A549 (cell line): ENCODE data around the gene CD109. TPM values are rescaled to one million over a fixed set of nuclear protein-coding genes. Genes with fewer than 3 reads are reported as not detected.

Experiments
- ATAC-seq, 2 experiments: fragments of 200-7000 bp in 1 of 2; fragments of >200 bp in 1 of 2; cut with Nextera tagmentation in 1 of 2; cut with Tn5 transposase in 1 of 2; 3 replicates each; pipeline versions ENCODE4 v1.8.0 to v1.9.1; 2018 to 2020; ENCODE audit warnings: mild to moderate bottlenecking in 1 of 2, moderate library complexity in 1 of 2
- CTCF ChIA-PET: fragments of 300-600 bp; sonication (Branson Sonifier 250); formaldehyde crosslinking; extraction: SDS; loops from one replicate; lab custom pipeline; 2021; ENCODE audit warnings: antibody characterized with exemption, inconsistent platforms; lab: Yijun Ruan, JAX
- POLR2A ChIA-PET: fragments of 350-600 bp; formaldehyde crosslinking; extraction: SDS; loops from one replicate; lab custom pipeline; 2021; ENCODE audit warnings: antibody characterized with exemption, inconsistent platforms; lab: Yijun Ruan, JAX
- DNase-seq, 2 experiments: peaks; one replicate each; pipeline versions ENCODE4 v3.0.0 to v3.0.0-alpha.2; 2011 to 2016; ENCODE audit warnings: low read depth in 1 of 2, low spot score in 1 of 2
- FAIRE-seq: peaks from 2 replicates; lab custom pipeline; 2011; peaks lifted over from hg19 to GRCh38; lab: Jason Lieb, UNC
- H3K27ac ChIP-seq, 2 experiments: fragments of >200 bp; sonication (Bioruptor Twin); formaldehyde crosslinking; 3 replicates each; pipeline ENCODE4 v1.5.1; 2016 to 2017
- H3K4me1 ChIP-seq: fragments of >200 bp; sonication (Bioruptor Twin); formaldehyde crosslinking; 3 replicates; pipeline ENCODE4 v1.6.1; 2016
- H3K4me2 ChIP-seq: fragments of >200 bp; sonication (Bioruptor Twin); formaldehyde crosslinking; 3 replicates; pipeline ENCODE4 v1.6.1; 2016
- H3K4me3 ChIP-seq: fragments of >200 bp; sonication (Bioruptor Twin); formaldehyde crosslinking; 3 replicates; pipeline ENCODE4 v1.5.1; 2016
- H3K9me3 ChIP-seq: fragments of >200 bp; sonication (Bioruptor Twin); formaldehyde crosslinking; 3 replicates; pipeline ENCODE4 v1.6.1; 2016
- CBX8 ChIP-seq: fragments of 200-600 bp; sonication (generic); IDR thresholded peaks from 2 replicates; pipeline ENCODE4 v1.6.1; 2016
- CEBPB ChIP-seq, 2 experiments: fragments of >200 bp in 1 of 2; sonication (Bioruptor Twin) in 1 of 2; formaldehyde crosslinking in 1 of 2; IDR thresholded peaks; 2 replicates each; pipeline ENCODE4 v1.6.1; 2012 to 2016
- EP300 ChIP-seq, 2 experiments: fragments of >200 bp; sonication (Bioruptor Twin); formaldehyde crosslinking; IDR thresholded peaks; 2 replicates in 1 of 2; 3 replicates in 1 of 2; pipeline ENCODE4 v1.6.1; 2016 to 2017
- FOXS1 ChIP-seq: fragments of 250-450 bp; sonication (Bioruptor Pico); IDR thresholded peaks from 2 replicates; pipeline ENCODE4 v1.5.0; 2020; ENCODE audit warnings: mild to moderate bottlenecking, moderate library complexity
- GATA3 ChIP-seq: IDR thresholded peaks from 2 replicates; pipeline ENCODE4 v1.6.1; 2012; ENCODE audit warnings: borderline replicate concordance
- HDAC2 ChIP-seq: fragments of 200-600 bp; sonication (generic); IDR thresholded peaks from 2 replicates; pipeline ENCODE4 v1.6.1; 2016
- HEYL ChIP-seq: fragments of 250-450 bp; sonication (Bioruptor Pico); IDR thresholded peaks from 2 replicates; pipeline ENCODE4 v1.8.0; 2021; ENCODE audit warnings: mild to moderate bottlenecking, moderate library complexity
- HOXA7 ChIP-seq: fragments of 250-450 bp; sonication (Bioruptor Pico); IDR thresholded peaks from 2 replicates; pipeline ENCODE4 v1.5.0; 2020; ENCODE audit warnings: mild to moderate bottlenecking, moderate library complexity
- HOXB13 ChIP-seq: fragments of 250-450 bp; sonication (Bioruptor Pico); IDR thresholded peaks from 2 replicates; pipeline ENCODE4 v1.5.0; 2020; ENCODE audit warnings: low read depth, mild to moderate bottlenecking, moderate library complexity
- HOXB5 ChIP-seq: fragments of 250-450 bp; sonication (Bioruptor Pico); IDR thresholded peaks from 2 replicates; pipeline ENCODE4 v1.5.0; 2020; ENCODE audit warnings: mild to moderate bottlenecking, moderate library complexity
- KDM1A ChIP-seq: fragments of 200-600 bp; sonication (generic); IDR thresholded peaks from 2 replicates; pipeline ENCODE4 v1.6.1; 2016; ENCODE audit warnings: low read depth, mild to moderate bottlenecking
- MYC ChIP-seq: IDR thresholded peaks from 2 replicates; pipeline ENCODE4 v1.6.1; 2012; ENCODE audit warnings: mild to moderate bottlenecking, inconsistent platforms, low read length, improper control_type of control experiment, borderline replicate concordance
- NR3C1 ChIP-seq: fragments of >200 bp; sonication (Bioruptor Twin); formaldehyde crosslinking; IDR thresholded peaks from 3 replicates; pipeline ENCODE4 v1.6.1; 2017
- PHF8 ChIP-seq: fragments of 200-600 bp; sonication (generic); IDR thresholded peaks from 2 replicates; pipeline ENCODE4 v1.6.1; 2016; ENCODE audit warnings: low read depth, mild to moderate bottlenecking, antibody characterized with exemption, moderate library complexity, borderline replicate concordance
- POLR2A ChIP-seq: IDR thresholded peaks from 2 replicates; pipeline ENCODE4 v1.6.1; 2012; ENCODE audit warnings: mild to moderate bottlenecking, low read length
- SMC3 ChIP-seq: fragments of >200 bp; sonication (Bioruptor Twin); formaldehyde crosslinking; IDR thresholded peaks from 3 replicates; pipeline ENCODE4 v1.6.1; 2018; ENCODE audit warnings: inconsistent platforms
- TFCP2L1 ChIP-seq: fragments of 250-450 bp; sonication (Bioruptor Pico); IDR thresholded peaks from 2 replicates; pipeline ENCODE4 v1.5.0; 2021; ENCODE audit warnings: mild to moderate bottlenecking
- ZC3H11A ChIP-seq: fragments of 450-650 bp; IDR thresholded peaks from 2 replicates; pipeline ENCODE4 v1.6.1; 2014; ENCODE audit warnings: antibody characterized with exemption, mild to moderate bottlenecking
- ZNF302 ChIP-seq: fragments of 250-450 bp; sonication (Bioruptor Pico); IDR thresholded peaks from 2 replicates; pipeline ENCODE4 v1.9.0; 2021; ENCODE audit warnings: inconsistent platforms, mild to moderate bottlenecking, moderate library complexity
- ZSCAN20 ChIP-seq: fragments of 250-450 bp; sonication (Bioruptor Pico); IDR thresholded peaks from 2 replicates; pipeline ENCODE4 v1.8.0; 2022; ENCODE audit warnings: mild to moderate bottlenecking, moderate library complexity
- WGBS: methylation state at CpG from one replicate; pipeline ENCODE4 v1.1.6; 2017; ENCODE audit errors: missing lambda C conversion rate; 5-methylcytosine and 5-hydroxymethylcytosine counted together
- polyA plus RNA-seq, 4 experiments: library from polyadenylated mRNA; depleted of rRNA in 3 of 4; stranded (reverse); fragments of >200 nt; fragmentation: RNase III in 1 of 4; extraction: RNeasy Plus Mini Kit Qiagen cat#74134 plus additional on column Dnase treatment in 1 of 4; gene quantifications; 2 replicates in 3 of 4; 3 replicates in 1 of 4; pipeline ENCODE4 v1.2.3, GENCODE V29; 2011 to 2017
- TF ChIP-seq, protein P1 (sequence below): fragments of 150-350 bp; IDR thresholded peaks from 2 replicates; pipeline ENCODE4 v1.6.1; 2014; ENCODE audit warnings: low read depth, mild to moderate bottlenecking, low read length
- TF ChIP-seq, protein P2 (sequence below): fragments of 450-650 bp; IDR thresholded peaks from 2 replicates; pipeline ENCODE4 v1.6.1; 2014; ENCODE audit warnings: antibody characterized with exemption

Gene CD109
- polyA plus RNA-seq, 2 of the 4 experiments (the other 2 are of a cell fraction) = 18.3 to 56.7 TPM

DNA sequence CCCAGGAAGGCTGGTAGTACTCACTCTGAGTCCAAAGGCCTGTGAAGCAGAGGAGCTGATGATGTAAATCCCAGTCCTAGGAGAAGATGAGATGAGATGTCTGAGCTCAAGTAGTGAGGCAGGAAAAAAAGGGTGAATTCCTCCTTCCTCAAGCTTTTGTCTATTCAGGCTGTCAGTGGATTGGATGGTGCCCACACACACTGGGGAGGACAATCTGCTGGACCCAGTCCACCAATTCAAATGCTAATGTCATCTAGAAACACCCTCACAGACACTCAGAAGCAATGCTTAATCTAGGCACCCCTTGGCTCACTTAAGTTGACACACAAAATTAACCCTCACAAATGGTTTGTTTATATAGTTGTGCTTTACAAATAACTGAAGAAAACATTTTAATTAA, 94.6 kb downstream of the CD109 start:
- DNase-seq (no peak), FAIRE-seq (no peak), ATAC-seq (no peak)
- POLR2A ChIA-PET = no interaction called here
- CTCF ChIA-PET = no interaction called here
- TF ChIP-seq CBX8 (no peak), FOXS1 (CRISPR knock-in tag) (no peak), PHF8 (no peak)
- no peak overlapping the region for H3K4me2 ChIP-seq
- no peaks in the 10 kb centered on the region for H3K9me3 ChIP-seq
- no peak overlapping the region for H3K27ac ChIP-seq
- H3K4me1 ChIP-seq = no peaks in the 10 kb centered on the region
- no peak overlapping the region for H3K4me3 ChIP-seq

DNA sequence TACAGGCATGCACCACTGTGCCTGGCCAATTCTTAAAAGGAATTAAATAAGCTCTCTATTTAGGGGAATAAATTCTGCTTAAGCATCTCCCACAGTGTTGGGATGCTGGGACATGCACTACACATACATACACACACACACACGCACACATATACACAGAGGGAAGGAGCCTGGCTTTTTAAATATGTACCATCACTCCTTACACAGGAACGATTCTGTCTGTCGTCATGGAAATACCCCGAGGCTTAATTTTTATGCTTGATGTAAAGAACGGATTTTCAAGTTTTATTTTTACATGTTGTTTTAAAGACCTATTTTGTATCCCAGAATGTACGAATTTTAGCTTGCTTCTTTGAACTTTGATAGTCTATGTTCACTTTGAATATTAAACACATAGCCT, 95.3 kb downstream of the CD109 start:
- Histone ChIP-seq H3K4me2 (no peak overlapping the region), H3K4me1 (no peaks in the 10 kb centered on the region), H3K27ac (no peak overlapping the region), H3K4me3 (no peak overlapping the region), H3K9me3 (no peaks in the 10 kb centered on the region)
- ATAC-seq (no peak), DNase-seq (no peak), FAIRE-seq (no peak)
- ChIA-PET CTCF (no interaction called here), POLR2A (no interaction called here)
- TF ChIP-seq ZNF302 (CRISPR knock-in tag) = no peak
- TF ChIP-seq HOXB5 (CRISPR knock-in tag) = no peak
- no peak for TF ChIP-seq HDAC2
- TF ChIP-seq KDM1A = no peak
- WGBS = 84% methylated on average over 6 of the region's 6 CpGs

DNA sequence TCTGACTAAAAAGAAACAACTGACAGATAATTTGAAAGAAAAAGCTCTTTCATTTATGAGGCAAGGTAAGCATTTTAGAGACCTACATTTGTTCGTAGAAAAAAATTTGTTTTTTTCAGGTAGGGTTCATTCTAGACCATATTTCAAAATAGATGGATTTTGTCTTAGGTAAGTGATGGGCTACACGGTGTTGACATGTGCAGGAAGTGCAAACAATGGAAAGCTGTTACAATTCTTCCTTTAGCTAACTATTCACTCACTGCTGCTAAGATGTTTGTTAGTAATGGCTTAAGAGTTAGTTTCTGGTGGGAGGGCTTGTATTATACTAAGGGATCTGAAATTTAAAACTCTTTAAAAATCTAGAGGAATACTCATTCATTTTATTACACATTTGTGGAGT, 96.7 kb downstream of the CD109 start:
- POLR2A ChIA-PET = no interaction called here
- TF ChIP-seq NR3C1 (no peak), ZC3H11A (no peak), HDAC2 (no peak), HOXB13 (no peak), HOXA7 (CRISPR knock-in tag) (no peak), GATA3 (no peak)
- TF ChIP-seq, all 56 proteins: peak for 0
- Histone ChIP-seq H3K9me3 (no peaks in the 10 kb centered on the region), H3K4me3 (no peak overlapping the region), H3K4me1 (no peaks in the 10 kb centered on the region), H3K27ac (no peak overlapping the region), H3K4me2 (no peak overlapping the region)
- no peak for ATAC-seq
- WGBS = 85% methylated on average over 2 of the region's 2 CpGs
- CTCF ChIA-PET = no interaction called here
- no peak for DNase-seq
- no peak for FAIRE-seq

DNA sequence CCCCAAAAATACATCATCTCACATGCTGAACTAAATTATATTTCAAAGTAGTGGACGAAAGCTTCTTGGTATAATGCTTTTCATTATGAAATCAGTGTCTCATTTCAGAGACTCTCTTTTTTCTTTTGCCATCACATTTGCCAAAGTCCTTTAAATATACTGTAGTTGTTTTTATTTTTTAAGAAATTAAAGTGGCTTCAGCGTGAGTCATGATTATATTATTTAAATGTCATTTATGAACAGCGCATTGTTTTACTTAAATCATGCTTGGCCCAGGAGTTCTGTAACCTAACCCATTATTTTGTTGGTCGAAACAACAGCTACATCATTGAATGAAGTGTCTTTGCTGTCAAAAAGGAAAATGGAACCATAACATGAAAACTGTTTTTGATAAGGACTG, 100.9 kb downstream of the CD109 start:
- Histone ChIP-seq H3K4me1 (peaks cover 16% of the 10 kb centered on the region), H3K9me3 (no peaks in the 10 kb centered on the region), H3K4me3 (no peak overlapping the region), H3K4me2 (no peak overlapping the region), H3K27ac (no peak overlapping the region)
- TF ChIP-seq, protein P1, sequence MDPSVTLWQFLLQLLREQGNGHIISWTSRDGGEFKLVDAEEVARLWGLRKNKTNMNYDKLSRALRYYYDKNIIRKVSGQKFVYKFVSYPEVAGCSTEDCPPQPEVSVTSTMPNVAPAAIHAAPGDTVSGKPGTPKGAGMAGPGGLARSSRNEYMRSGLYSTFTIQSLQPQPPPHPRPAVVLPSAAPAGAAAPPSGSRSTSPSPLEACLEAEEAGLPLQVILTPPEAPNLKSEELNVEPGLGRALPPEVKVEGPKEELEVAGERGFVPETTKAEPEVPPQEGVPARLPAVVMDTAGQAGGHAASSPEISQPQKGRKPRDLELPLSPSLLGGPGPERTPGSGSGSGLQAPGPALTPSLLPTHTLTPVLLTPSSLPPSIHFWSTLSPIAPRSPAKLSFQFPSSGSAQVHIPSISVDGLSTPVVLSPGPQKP = no peak
- TF ChIP-seq CEBPB (IDR thresholded peaks at IDR 0.05) = no peak
- TF ChIP-seq PHF8 = no peak
- no peak for TF ChIP-seq TFCP2L1
- TF ChIP-seq EP300 (IDR thresholded peaks at IDR 0.05) = no peak
- no peak for TF ChIP-seq MYC
- no peak for TF ChIP-seq ZSCAN20 (CRISPR knock-in tag)
- ATAC-seq (no peak), DNase-seq (no peak), FAIRE-seq (no peak)
- CTCF ChIA-PET = no interaction called here
- WGBS = 74% methylated on average over 4 of the region's 4 CpGs
- POLR2A ChIA-PET = no interaction called here

DNA sequence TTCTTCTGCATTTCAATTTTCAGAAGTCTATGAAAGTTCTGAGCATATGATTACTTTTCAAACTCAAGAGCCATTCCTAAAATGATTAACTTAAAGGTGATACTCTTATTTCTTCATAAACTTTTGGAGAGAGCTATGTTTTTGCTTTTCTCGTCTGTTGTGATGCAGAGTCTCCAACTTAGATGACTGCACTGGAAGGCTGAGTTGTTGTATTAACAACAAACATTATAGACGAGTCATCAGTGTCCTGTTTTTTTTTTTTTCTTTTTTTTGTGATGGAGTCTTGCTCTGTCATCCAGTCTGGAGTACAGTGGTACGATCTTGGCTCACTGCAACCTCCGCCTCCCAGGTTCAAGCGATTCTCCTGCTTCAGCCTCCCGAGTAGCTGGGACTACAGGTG, 101.9 kb downstream of the CD109 start:
- CTCF ChIA-PET = interaction anchor here (0.5 kb wide), 2 partner anchors 113 to 172 kb away, joined by 3 to 4 read pairs; no protein-coding TSS in a partner anchor
- FAIRE-seq (no peak), DNase-seq (no peak)
- Histone ChIP-seq H3K4me1 (peaks cover 26% of the 10 kb centered on the region), H3K9me3 (no peaks in the 10 kb centered on the region), H3K4me2 (no peak overlapping the region)
- TF ChIP-seq, protein P2, sequence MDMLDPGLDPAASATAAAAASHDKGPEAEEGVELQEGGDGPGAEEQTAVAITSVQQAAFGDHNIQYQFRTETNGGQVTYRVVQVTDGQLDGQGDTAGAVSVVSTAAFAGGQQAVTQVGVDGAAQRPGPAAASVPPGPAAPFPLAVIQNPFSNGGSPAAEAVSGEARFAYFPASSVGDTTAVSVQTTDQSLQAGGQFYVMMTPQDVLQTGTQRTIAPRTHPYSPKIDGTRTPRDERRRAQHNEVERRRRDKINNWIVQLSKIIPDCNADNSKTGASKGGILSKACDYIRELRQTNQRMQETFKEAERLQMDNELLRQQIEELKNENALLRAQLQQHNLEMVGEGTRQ = no peak
- TF ChIP-seq HEYL (no peak), HOXB13 (no peak), TFCP2L1 (no peak), POLR2A (no peak), SMC3 (no peak)
- TF ChIP-seq, all 56 proteins: peak for 0
- no peak for ATAC-seq
- Histone ChIP-seq H3K4me3 (no peak overlapping the region), H3K27ac (no peak overlapping the region)
- 89% methylated on average over 6 of the region's 6 CpGs for WGBS
- POLR2A ChIA-PET = interaction anchor here (0.7 kb wide), 1 partner anchor 1428 kb away, joined by 3 read pairs; no protein-coding TSS in a partner anchor
